ENCODE measurements around the gene KRT8.
A peak's percentile ranks its signal among the peaks of the same experiment; 100 is the strongest.
"Not testable (repeated sequence)": the region's sequence is repeated elsewhere in the genome, so short reads cannot be mapped to it uniquely, and the experiment has no call there.

The KRT8 gene

DNA sequence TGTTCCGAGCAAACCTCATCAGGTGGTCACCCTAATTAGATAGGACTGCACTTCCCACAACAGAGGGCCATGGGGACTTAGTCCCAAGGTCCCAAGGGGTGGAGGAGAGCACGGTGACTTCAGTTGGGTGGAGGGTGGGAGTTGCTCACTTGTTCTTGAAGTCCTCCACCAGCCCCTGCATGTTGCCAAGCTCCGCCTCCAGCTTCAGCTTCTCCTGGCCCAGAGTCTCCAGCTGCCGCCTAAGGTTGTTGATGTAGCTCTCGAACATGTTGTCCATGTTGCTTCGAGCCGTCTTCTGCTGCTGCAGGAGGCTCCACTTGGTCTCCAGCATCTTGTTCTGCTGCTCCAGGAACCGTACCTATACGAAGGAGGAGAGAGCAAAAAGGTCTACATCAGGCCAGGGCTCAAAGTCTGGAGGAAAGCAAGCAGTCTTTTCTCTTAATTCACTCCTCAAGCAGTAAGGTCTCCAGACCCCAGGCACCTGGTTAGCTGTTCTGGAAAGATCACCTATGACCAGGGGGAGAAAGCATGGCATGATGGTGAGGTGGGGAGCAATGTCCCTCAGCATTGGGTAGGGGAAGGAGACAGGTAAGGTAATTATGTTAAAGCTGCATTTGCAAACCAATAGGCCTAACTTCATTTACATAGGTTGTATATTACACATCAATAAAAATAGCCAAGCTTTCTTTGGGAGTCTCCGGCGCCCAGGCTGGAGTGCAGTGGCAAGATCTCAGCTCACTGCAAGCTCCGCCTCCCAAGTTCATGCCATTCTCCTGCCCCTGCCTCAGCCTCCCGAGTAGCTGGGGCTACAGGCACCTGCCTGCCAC, 2.9 kb downstream of the KRT8 start:
- no peak for DNase-seq (ENCODE audit: low read depth in 2 of 2)

DNA sequence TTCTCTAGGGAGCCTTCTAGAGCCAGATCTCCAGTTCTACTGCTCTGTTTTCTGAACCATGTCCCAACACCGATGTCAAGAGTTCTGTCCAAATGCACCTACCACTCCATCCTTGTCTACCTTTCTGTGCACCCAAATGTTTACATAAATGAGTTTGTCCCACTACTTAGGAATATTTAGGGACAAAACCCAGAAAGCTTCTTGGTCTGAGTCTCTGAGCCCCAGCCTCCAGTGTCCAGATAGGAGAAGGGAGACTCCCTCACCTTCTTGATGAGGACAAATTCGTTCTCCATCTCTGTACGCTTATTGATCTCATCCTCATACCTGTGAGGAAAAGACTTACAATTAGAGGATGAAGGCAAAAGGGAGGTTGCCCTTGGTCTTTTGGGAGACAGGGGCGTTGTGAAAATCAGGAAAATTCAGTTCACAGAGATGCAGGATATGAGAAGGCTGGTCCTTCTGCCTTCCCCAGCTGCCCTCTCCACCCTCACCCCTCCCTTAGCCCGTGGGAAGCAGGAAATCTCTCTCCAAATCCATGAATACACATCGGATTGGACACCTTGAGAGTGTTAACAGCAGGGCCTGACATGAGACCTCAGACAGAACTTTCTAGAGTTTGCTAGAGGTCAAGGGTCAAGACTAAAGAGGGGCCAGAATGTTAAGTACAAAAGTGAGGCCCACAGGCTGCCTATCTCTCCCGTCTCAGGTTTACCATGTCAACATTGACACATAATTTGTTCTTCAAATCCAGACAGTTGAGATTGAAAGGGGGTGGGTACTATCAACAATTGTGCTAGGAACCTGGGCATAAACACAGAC, 3.8 kb downstream of the KRT8 start:
- no peak for DNase-seq (ENCODE audit: low read depth in 2 of 2)

DNA sequence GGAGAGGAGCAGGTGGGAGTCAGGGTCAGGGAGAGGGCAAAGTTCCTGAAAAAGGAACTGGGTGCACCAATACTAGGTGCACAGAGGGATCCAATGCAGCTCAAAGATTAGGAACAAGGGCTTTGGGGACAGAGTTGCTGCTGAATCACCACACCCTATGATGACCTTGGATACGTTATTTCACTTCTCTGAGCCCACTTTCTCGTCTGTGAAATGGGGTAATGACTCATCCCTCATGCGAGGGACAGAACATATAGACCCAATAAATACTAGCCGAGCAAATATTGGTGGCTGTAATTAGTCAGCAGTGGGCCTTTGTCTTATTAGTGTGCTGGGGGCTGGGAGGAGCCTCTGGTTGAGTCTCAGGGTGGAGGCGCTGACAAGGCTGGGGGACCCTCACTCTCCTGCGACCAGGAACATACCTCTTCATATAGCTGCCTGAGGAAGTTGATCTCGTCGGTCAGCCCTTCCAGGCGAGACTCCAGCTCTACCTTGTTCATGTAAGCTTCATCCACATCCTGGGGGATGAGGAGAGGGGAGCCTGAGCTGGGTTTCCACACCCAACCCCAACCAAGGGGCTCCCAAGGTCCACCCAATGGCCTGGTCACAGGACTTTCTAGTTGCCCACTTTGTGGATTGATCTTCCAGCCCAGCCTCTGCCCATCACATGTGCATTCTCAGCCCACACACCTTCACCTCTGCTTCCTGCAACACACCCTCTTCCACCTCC, 4.5 kb downstream of the KRT8 start:
- DNase-seq (ENCODE audit: low read depth in 2 of 2), result no peak

DNA sequence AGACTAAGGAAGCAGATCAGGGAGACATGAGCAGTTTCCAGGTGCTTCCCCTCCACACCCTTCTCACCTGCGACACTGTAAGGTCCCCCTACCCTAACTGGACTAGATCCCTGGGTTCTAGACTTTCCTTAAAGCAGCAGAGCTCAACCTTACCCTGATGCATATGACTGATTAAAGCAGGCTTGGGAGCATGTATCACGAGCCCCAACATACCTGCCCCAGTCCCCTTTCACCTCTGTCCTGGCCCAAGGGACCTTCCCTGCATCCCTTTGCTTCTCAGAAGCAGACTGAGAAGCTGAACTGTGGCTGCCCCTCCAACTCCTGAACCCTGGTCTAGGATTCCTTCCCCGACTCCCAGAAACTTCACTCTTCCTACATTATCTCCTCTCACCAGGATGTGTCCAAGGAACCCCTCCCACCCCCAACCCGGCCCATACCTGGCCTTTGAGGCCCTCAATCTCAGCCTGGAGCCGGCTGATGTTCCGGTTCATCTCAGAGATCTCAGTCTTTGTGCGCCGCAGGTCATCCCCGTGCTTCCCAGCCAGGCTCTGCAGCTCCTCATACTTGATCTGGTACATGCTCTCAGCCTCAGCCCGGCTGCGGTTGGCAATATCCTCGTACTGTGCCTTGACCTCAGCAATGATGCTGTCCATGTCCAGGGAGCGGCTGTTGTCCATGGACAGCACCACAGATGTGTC, 5.4 kb downstream of the KRT8 start:
- no peak for DNase-seq (ENCODE audit: low read depth in 2 of 2)

DNA sequence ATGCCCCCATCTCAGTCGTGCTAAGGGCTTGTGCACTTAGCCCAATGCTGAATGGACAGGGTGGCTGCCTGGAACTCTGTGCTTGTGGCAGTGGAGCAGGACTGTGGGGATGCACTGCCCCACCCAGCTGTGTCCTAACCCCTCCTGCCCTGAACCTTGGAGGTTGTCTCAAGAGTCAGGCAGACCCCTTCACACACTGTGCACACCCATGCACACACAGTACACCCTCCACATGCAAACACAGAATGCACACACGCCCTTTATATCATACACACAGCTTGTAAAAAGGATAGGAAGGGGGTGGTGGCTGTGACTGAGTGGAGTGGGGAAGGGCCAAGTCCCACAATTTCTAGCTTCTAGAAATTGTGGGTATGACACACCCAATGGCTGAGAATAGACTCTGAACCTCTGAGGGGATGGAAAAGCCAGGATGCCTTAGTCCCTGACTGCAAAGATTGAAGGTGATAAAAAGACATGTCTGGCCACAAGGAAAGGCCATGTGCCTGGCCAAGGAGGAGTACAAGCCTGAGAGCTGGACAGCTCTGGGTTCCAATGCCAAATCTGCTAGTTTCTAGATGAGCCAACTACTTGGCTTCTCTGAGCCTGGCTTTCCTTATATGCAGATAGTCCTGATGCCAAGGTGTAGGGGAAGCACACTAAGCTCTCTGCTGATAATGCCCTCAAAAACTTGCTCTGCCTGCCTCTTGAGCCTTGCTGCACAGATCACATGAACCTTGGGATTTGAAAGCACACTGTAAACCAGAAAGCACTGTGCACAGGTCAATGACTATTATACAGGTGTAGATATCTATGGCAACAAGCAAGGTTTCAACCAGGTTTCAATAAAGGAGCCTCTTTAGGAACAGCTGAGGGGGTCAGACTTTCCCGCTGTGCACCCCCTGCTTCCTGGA, 8.4 kb downstream of the KRT8 start:
- DNase-seq (ENCODE audit: low read depth in 2 of 2), result no peak

DNA sequence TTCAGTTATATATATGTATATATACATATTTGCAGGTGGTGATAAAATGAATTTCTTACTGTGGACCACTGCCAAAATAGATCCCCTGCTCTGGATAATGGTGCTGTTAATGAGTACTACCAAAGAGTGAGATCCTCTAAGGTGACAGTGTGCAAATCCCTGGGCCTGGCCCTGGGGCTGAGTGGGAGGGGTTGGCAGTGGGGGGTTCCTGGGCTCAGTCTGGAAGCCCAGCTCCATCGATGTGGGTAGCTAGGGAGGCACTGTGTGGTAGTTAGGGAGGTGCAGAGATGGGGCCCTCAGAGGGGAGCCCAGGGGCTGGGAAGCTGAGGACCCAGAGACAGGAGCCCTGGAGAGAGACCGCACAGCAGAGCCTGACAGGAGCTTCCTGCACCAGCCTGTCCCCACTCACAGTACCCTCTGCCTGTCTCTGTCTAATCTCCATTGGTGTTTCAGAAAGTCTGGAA, 9.1 kb downstream of the KRT8 start:
- DNase-seq (ENCODE audit: low read depth in 2 of 2), result no peak

DNA sequence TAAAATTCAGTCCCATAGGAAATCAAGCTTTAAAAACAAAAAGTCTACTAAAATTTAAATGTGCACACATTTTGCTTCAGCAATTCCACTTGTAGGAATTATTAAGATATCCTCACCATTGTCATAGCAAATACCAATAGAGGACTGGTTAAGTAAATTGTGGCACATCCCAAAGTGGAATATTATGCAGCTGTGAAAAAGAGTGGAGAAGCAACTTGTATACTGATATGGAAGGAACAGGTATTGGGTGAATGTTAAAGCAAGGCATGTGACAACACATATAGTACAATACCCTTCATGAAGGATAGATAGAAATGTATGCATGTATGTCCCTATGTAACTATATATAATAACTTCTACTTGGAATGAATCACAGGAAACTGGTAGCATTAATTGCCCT, 11.9 kb downstream of the KRT8 start:
- no peak for DNase-seq (ENCODE audit: low read depth in 2 of 2)

DNA sequence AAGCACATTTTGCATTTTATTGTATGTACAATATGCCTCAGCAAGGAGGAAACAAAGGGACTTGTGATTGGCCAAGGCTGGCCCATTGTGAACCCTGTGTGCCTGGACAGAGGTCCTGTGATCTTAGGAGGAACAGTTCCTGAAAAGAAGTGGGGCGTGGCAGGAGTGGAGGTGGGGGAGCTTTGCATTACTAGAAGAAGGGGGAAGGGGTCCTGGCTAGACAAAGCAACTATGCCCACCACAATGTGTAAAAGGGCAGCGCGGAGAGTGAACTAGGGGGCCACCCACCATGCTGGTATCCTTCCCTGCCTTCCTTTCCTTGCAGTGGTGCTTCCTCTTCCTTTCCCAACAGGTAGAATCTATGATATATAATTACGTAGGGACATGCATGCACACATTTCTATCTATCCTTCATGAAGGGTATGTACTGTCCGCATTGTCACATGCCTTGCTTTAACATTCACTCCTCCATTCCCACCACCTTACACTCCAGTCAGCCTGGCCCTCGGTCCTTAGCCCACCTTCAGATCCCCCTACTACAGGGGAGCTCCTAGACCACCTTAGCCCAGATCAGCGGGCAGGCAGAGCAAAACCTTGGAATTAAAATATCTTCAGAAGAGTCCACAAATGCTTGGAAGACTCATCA, 12.5 kb downstream of the KRT8 start:
- no peak for DNase-seq (ENCODE audit: low read depth in 2 of 2)

DNA sequence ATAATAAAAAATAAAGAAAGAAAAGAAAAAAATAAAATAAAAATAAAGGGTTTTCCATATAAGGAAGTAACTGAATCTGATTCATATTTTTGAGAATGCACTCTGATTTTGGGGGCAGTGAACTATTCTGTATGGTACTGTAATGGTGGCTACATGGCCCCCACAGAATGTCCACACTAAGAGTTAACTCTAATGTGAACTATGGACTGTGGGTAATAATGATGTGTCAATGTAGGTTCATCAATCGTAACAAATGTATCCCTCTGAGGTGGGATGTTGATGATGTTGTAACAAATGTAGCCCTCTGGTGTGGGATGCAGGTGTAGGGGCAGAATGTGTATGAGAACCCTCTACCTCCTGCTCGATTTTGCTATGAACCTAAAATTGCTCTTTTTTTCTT, 13.8 kb downstream of the KRT8 start:
- DNase-seq (ENCODE audit: low read depth in 2 of 2), result no peak

DNA sequence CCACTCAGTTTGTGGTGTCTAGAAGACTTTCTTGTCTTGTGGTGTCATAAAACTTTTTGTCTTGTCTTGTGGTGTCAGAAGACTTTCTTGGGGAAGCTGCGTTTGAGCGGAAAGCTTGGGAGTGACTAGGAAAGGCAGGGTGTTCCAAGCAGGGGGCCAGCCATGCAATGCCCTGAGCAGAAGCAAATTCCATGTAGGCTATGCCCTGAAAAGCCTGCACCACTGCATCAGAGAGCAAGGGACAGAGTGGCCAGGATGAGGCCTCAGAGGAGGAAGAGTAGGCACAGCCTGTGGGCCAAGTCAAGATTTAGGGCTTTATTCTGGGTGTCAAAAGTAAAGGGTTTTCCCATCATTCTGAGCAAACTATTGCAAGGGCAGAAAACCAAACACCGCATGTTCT, 14.5 kb downstream of the KRT8 start:
- DNase-seq (ENCODE audit: low read depth in 2 of 2), result no peak

DNA sequence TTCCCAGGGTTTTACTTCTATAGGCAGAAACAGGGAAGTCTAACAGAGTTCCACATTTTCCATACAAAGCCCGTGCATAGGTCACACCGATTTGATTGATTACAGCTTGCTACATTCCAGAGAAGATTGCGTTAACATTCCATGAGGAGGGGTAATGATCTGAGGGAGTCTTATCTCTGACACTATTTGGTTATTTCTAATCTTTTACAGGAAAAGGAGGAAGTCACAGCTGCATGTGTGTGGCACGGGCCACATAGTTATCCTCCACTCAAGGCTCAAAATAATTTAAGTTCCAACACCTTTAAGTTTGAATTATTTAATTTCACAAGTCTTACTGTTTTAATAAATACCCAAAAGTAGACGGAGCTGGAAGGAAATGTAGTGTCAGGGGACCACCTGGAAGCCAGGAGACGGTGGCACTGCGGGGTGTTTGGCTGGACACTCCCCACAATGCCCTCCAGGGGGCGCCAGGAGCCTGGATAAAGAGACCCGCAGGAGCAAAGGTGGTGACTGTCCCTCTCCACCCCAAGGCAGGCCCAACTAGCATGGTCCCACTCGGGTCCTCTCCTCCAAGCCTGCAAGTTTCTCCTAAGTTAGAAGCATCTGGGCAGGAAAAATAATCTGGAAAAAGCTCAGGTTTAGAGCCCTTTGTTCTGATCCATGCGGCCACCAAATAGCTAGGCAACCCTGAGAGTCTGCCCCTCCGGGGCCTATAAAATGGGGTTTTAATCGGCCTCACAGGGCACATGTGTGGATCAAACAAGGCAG, 20.2 kb downstream of the KRT8 start:
- peak; percentile 78 to 79 for DNase-seq (ENCODE audit: low read depth in 2 of 2)

DNA sequence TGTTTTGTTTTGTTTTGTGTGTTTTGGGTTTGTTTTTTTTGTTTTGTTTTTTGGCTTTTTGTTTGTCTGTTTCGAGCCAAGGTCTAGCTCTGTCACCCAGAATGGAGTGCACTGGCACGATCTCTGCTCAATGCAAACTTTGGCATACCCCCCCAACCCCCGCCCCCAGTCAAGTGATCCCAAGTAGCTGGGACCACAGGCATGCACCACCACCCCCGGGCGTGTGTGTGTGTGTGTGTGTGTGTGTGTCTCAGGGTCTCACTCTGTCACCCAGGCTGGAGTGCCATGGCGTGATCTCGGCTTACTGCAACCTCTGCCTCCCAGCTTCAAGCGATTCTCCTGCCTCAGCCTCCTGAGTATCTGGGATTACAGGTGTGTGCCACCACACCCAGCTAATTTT, 24.4 kb downstream of the KRT8 start:
- not testable (repeated sequence) for DNase-seq (ENCODE audit: low read depth in 2 of 2)

DNA sequence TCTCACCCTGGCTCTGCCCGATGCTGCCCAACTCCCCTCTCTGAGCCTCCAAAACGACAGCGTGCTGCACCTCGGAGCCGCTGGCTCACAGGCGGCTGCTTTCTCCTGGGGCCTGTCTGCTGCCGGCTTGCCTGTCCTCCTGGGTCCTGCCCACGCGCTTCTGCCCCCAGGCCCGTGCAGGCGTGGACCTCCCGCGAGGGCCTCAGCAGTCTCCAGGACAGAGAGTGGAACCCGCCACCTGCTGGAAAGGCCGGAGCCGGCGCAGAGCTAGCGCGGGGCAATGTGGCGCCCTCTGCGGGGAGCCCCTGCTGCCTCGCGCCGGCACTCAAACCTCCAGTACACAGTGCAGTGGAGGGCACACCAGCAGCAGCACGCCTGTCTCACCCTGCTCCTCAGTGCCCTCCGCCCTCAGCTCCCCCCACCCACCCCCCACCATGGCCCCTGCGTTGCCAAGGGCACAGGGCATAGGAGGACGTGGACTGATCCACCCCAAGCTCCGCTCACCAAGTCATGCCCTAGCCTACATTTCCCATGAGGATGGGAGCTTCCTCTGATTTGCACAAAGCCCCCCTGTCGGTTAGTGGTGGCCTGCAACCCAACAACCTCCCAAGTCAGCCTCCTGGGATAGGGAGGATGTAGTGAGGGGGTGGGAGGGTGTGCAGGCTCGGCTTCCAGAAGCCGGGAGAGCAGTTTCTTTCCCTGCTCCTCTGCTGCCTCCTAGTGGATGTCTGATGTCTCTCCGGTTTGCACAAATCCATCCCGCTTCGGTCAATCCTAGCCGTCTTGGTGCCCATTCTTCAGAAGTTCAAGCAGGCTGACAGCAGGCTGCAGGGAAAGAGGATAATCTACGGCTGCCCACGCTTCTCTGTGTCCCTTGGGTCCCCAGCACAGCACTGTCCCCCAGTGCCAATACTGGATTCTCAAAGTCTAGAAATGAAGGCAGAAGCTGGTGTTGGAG, 25.2 kb downstream of the KRT8 start:
- DNase-seq (ENCODE audit: low read depth in 2 of 2), result peak; percentile 58 to 63

DNA sequence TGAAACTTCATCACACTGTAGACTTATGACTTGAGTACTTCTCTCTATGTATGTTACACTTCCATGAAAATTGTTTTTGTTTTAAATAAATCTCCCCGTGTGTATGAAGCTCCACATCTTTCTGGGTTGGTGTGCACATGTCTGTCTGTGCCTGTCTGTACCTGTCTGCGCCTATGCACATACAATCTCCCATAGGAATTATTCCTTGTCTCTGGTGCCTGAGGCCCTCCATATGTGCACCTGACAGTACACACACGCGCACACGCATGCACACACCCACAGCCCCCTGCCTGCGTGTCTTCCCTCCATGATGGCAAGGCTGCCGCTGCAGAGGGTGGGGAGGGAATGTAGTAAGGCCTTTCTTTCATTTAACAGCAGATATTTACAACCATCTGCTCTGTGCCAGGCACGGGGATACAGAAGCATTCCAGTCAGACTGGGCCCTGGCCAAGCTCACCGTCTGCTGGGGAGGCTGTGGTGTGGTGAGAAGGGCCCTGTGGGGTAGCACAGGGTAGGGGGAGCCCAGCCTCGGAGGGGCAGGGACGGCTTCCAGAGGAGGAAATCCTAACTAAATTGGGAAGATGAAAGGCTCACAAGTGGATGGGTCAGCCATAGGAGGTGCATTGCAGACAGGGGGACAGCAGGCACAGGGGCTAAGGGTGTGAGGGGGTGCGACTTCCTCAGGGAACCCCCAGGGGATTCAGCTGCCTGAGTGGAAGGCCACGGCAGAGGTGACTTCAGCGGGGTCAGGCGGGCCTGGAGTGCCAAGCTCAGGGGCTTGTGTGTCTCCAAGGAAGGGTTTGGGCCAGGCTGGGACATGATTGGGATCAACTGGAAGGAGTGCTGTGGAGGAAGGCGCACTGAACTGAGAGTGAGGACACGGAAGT, 26.1 kb downstream of the KRT8 start:
- no peak for DNase-seq (ENCODE audit: low read depth in 2 of 2)

DNA sequence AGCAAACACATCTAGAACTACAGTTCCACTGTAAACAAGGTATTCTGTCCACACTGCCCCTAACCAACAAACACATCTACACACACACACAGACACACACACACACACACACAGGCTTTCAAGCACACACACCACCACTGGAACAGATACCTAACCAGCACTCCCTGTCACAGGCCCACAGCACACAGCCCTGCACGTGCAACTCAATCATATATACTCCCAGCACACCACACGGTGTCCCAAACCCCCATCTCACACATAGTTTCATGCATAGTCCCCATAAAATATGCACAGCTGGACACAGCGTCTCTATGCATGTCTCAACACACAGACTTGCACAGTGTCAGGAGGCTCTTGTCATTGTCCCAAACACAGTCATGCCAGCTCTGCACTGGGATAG, 27.6 kb downstream of the KRT8 start:
- DNase-seq (ENCODE audit: low read depth in 2 of 2), result no peak

DNA sequence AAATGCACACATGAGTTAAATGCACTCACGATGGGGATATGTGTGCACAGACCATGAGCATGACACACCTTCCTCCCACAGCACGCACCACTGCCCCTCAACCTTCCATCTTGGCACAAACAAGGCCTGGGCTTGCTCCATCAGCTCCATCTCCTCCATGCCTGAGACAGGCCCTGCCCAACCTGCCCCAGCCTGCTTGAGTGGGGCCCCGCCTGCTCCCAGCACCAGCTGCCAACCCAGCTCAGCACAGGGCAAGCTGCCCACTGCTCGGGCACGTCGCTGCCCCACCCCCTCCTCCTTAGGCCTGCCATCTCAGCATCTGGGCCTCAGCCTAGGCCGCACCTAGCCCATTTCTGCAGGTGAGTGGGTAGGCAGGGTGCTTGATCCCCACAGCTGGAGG, 28.5 kb downstream of the KRT8 start:
- no peak for DNase-seq (ENCODE audit: low read depth in 2 of 2)
